Stimulated activated CD4-positive, alpha-beta T cell treated with anti-CD3 and anti-CD28 coated beads, Interleukin-4, amount 100 ng/mL, for 48 hours (primary cell): ENCODE results near the gene ELP4.
"Not testable (repeated sequence)": the region's sequence is repeated elsewhere in the genome, so short reads cannot be mapped to it uniquely, and the experiment has no call there.

Experiments
- DNase-seq, 2 donors: peaks; one replicate each; pipeline ENCODE4 v3.0.0-alpha.2; 2020; ENCODE audit warnings: low read depth in 2 of 2

The ELP4 gene

DNA sequence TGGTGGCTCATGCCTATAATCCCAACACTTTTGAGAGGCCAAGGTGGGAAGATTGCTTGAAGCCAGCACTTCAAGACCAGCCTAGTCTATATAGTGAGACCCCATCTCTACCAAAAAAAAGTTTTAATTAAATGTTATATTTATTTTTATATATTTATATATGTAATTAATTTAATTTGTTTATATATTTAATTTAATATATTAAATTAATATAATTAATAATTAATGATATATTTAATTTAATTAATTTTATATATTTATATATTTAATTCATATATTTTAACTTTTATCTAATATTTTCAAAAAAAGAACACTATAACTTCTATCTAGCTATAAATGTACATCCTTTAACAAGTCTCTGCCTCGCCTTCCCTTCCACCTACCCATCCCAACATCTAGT is 196.8 kb downstream of the ELP4 start:
- DNase-seq = no peak

- no peak for DNase-seq
These were observed 201.6 kb downstream of the ELP4 start for GRCh38 chr11:31711137-31711536.

GRCh38 chr11:31712851-31713250 is 203.3 kb downstream of the ELP4 start:
- DNase-seq = no peak

GRCh38 chr11:31714840-31715239 is 205.3 kb downstream of the ELP4 start:
- DNase-seq = no peak

GRCh38 chr11:31720225-31720624 is 210.7 kb downstream of the ELP4 start:
- DNase-seq = no peak

DNA sequence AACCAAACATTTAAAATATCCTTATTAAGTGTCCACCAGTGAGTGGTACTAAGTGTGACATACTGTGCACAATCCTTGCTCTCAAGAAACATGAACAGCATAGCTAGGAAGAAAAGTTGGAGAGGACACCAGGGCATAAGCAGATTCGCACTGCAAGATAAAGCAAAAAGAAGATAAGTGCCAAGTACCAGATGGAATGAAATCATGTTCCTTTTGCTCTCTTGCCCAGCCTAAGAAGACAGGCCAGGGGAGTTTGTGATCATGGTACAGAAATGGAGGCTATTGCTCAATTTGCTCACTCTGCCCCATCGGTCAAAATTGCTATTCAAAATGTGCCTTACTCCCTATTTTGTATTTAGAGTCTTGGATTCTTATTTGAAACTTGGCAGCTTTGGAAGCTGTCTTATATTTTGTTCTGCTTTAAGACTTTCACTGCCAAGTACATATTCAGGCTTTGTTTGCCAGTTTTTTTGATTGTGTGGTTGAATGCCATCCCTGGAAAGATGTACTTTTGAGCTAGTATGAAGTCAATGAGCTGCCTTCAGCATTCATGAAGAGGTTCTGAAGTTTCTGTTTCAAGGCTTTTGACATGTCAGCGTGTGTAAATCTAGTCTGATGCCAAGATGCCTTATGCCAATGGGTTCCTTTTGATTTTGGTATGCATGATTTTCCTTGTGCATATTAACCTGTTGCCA is 211.3 kb downstream of the ELP4 start:
- DNase-seq = no peak

DNA sequence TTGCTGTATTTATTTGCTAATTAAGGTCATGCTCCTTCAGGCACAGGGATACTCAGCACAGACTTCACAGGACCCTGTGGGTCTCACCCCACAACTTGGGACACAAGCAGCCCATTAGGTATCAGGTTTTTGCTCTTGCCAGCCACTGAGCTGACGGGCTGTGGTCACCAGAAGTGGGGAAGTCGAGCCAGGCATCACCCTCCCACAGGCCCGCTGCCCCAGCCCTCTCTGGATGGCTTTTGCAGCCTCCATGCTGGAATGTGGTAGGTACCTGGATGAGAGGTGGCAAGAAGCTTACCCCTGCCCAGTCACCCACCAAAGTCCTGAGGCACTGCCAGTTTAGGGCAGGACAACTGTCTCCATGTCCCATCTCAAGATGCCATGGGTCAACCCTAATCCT is 213.2 kb downstream of the ELP4 start:
- DNase-seq = no peak

- DNase-seq = no peak
These were observed 215.6 kb downstream of the ELP4 start for GRCh38 chr11:31725176-31725575.

- DNase-seq = no peak
These were observed 218.9 kb downstream of the ELP4 start for GRCh38 chr11:31728432-31728831.

- DNase-seq = no peak
These were observed 230.6 kb downstream of the ELP4 start for GRCh38 chr11:31740131-31740530.

GRCh38 chr11:31740731-31741368 is 231.3 kb downstream of the ELP4 start:
- not testable (repeated sequence) for DNase-seq

DNA sequence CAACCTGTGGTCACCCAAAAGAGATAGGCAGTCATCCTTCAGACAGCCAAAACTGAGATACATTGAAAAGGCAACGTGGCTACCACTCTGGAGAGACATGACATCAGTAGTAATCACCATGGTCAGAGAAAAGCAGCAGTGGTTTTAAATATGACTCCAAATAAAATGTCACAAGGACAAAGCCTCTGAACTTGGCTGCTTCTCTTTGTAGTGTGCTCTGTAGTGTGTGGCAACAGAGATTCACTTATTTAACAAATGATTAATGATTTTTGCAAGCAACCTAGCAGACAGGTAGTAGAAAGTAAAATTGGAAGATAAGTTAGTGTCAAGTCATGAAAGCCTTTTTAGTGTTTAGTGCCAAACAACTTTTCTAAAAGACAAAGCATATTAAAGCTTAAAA is 238.0 kb downstream of the ELP4 start:
- no peak for DNase-seq

DNA sequence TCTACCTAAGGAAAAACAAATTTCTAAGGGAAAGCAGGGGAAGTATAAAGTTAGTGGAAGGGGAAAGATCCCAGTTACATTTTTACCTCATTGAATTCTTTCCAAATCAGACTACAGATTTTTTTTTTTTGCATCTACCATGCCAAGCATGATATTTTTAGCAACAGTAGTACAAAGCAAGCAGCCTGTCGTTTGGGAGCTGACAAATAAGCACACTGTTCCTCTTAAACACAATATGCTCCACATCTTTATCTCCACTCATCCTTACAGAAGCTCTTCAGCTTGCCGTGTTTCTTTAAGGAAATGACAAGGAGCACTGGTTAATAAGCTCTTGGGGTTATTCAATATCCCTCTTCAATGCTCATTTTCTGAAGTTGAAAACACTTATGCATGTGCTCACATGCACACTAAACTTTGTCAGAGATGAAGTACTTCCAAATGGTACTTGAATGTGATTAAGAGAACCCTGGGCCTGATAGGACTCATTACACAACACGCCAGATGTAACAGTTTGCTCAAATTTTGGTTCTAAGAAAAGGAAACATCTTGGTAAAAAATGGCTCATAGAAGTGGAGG is 247.8 kb downstream of the ELP4 start:
- DNase-seq = no peak

- no peak for DNase-seq
These were observed 252.1 kb downstream of the ELP4 start for GRCh38 chr11:31761636-31762035.

GRCh38 chr11:31763296-31763695 is 253.7 kb downstream of the ELP4 start:
- DNase-seq = no peak

- DNase-seq = no peak
These were observed 254.7 kb downstream of the ELP4 start for GRCh38 chr11:31764261-31764660.

DNA sequence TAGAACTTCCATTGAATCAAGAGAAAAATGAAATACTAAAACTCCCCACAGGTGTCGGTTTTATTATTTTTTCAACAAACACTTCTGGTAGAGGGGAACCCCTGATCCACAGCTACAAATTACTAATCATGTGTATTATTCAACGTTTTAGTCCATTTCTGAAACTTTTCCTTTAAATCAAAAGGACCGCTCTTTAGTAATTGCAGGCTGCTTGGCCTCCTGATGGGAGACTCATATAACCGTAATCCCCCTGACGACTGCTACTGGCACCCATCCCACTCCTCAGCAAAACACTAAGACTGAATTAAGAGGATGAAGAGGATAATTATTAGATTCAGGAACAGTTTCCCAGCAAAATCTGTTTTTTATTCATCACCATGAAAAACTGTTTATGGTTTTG is 255.2 kb downstream of the ELP4 start:
- DNase-seq = no peak

GRCh38 chr11:31767066-31767465 is 257.5 kb downstream of the ELP4 start:
- DNase-seq = no peak

DNA sequence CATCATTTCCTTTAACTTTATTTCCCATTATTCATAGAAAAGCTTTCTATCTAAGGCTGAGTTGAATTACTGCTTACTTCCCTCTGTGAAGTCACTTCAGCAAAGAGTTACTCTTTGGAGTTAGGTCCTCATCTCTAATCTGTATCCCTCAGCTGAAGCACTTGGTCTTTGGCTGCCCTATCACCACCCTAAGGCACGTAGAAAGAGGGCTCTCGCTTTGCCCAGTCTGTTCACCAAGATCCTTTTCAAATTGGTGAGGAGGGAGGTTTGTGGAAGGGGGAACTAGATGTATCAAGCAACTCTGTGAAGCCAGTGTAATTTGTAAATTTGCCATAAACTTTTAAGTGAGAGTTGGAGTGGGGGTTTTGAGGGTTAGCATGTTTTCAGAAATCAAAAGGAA is 258.1 kb downstream of the ELP4 start:
- no peak for DNase-seq

DNA sequence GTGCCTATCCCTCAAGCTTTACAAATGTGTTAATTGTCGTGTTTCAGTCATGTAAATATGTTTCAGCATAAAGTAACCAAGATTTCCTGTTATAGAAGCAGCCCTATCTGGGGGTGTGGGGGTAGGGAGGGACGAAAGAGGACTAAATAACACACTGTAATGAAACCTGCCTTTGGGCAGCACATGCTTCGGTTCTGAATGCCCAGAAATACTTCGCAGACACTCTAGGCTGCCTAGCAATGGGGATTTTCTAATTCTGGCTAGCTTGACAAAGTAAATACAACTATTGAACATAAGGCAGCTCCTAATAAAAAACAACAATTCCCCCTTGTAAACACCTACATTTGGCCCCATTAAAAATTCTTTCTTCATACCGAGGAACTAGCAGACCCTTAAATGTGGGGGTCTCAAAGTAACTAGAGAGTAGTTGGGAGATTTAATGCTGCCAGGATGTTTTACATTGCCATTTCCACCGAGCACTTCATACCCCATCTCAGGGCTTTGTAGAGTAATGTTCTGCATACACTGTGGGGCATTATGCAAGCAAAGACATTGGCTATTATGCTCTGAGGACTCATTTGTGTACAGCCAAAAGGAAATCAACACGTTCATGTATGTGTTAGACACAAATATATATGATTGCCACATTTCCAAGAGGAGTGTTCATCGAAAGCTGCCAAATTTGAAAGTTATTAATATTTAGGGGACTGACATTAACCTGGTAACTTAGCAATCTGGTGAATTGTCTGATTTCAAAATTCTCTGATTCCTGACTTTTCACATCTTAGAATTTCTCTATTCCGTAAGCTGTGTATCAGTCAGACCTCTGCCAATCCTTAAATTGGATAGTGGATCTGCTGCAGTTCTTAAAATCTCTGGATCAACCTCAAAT is 259.4 kb downstream of the ELP4 start:
- DNase-seq = no peak

GRCh38 chr11:31770011-31770700 is 260.6 kb downstream of the ELP4 start:
- no peak for DNase-seq

DNA sequence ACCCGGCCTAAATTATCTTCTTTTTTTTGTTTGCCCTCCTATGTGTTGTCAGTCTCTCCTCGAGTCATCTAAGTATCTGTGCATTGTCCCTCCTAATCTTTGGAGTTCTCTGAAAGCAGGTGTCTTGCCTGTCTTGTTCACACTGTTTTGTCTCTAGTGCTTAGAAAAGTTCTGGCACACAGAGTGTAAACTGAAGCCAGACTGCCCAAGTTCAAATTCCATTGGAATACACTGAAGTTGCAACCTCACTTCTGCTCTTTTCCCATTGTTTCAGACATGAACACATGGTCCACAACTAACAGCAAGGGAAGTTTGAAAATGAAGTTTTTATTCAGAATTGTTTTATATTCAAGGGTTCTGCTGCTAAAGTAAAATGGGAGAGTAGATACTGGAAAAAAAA is 262.8 kb downstream of the ELP4 start:
- DNase-seq = no peak
